MCF 10A (cell line): ENCODE results near the gene SHC3. TPM values are rescaled to one million over a fixed set of nuclear protein-coding genes. Genes with fewer than 3 reads are reported as not detected.

Experiments
- BruUV-seq: library from RNA; stranded (reverse); fragments of 400-500 nt; replicated peaks from 2 replicates; lab custom pipeline; 2021; lab: Mats Ljungman, UMichigan
- CTCF ChIA-PET: fragments of 300-600 bp; sonication (Branson Sonifier 250); formaldehyde crosslinking; extraction: SDS; loops from one replicate; lab custom pipeline; 2021; ENCODE audit warnings: antibody characterized with exemption, inconsistent platforms; lab: Yijun Ruan, JAX
- POLR2A ChIA-PET: fragments of 300-600, 350-650 bp; sonication (Branson Sonifier 250); formaldehyde crosslinking; extraction: SDS; loops from one replicate; lab custom pipeline; 2020; ENCODE audit warnings: antibody characterized with exemption, inconsistent platforms; lab: Yijun Ruan, JAX
- DNase-seq: peaks from one replicate; pipeline ENCODE4 v3.0.0-alpha.2; 2018; ENCODE audit not compliant: unreplicated experiment
- H3K27ac Mint-ChIP-seq: one replicate; pipeline ENCODE4 v1.8.0; 2022; ENCODE audit warnings: mild to moderate bottlenecking, low read depth, mixed read lengths; ENCODE audit not compliant: unreplicated experiment
- H3K27me3 Mint-ChIP-seq: one replicate; pipeline ENCODE4 v1.8.0; 2022; ENCODE audit warnings: mixed read lengths; ENCODE audit not compliant: insufficient read depth, unreplicated experiment
- H3K36me3 Mint-ChIP-seq: one replicate; pipeline ENCODE4 v1.8.0; 2022; ENCODE audit warnings: mild to moderate bottlenecking, moderate library complexity, mixed read lengths; ENCODE audit not compliant: insufficient read depth, unreplicated experiment
- H3K4me1 Mint-ChIP-seq: one replicate; pipeline ENCODE4 v1.8.0; 2022; ENCODE audit warnings: mixed read lengths; ENCODE audit not compliant: insufficient read depth, unreplicated experiment
- H3K4me3 Mint-ChIP-seq: one replicate; pipeline ENCODE4 v1.8.0; 2022; ENCODE audit warnings: mild to moderate bottlenecking, moderate library complexity, mixed read lengths; ENCODE audit not compliant: unreplicated experiment
- H3K9me3 Mint-ChIP-seq: one replicate; pipeline ENCODE4 v1.8.0; 2022; ENCODE audit warnings: mixed read lengths; ENCODE audit not compliant: unreplicated experiment
- intact Hi-C: fragments of 100-400 bp; cut with micrococcal nuclease; formaldehyde crosslinking; loops from 2 replicates; pipeline ENCODE4 v1.14.1; 2022
- total RNA-seq: library from RNA; stranded (reverse); gene quantifications from 2 replicates; pipeline ENCODE4 v1.2.3, GENCODE V29; 2022
- TF ChIP-seq, protein P1 (sequence below): fragments of 200-600 bp; IDR thresholded peaks from one replicate; pipeline ENCODE4 v1.8.0; 2022; ENCODE audit warnings: antibody characterized with exemption, mild to moderate bottlenecking; ENCODE audit not compliant: unreplicated experiment

SHC3 gene
- total RNA-seq, 1 experiment from 2014 or later, result 0.02 TPM

DNA sequence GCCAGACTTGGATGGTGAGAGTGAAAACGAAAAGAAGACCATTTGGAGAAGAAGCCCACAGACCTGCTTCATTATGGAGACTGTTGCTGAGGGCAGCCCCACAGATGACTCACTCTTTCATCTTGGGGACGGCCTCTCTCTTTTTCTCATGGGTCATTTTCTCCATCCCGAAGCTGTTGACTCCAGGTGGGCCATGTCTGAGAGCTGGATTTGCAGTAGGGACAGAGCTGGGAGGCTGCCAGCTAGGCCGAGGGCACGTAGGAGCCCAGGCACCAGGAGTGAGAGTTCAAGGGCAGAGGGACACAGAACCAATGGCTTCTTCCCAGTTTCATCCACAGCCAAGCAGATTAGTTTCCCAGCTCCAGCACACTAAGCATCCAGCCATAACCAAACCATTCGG, 95.0 kb downstream of the SHC3 start:
- TF ChIP-seq, protein P1, sequence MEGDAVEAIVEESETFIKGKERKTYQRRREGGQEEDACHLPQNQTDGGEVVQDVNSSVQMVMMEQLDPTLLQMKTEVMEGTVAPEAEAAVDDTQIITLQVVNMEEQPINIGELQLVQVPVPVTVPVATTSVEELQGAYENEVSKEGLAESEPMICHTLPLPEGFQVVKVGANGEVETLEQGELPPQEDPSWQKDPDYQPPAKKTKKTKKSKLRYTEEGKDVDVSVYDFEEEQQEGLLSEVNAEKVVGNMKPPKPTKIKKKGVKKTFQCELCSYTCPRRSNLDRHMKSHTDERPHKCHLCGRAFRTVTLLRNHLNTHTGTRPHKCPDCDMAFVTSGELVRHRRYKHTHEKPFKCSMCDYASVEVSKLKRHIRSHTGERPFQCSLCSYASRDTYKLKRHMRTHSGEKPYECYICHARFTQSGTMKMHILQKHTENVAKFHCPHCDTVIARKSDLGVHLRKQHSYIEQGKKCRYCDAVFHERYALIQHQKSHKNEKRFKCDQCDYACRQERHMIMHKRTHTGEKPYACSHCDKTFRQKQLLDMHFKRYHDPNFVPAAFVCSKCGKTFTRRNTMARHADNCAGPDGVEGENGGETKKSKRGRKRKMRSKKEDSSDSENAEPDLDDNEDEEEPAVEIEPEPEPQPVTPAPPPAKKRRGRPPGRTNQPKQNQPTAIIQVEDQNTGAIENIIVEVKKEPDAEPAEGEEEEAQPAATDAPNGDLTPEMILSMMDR, result no peak
- CTCF ChIA-PET, result interaction anchor here (0.6 kb wide), 1 partner anchor 423 kb away, joined by 3 read pairs; no protein-coding TSS in a partner anchor
- no TSS peak for BruUV-seq
- no peak overlapping the region for H3K27ac Mint-ChIP-seq
- POLR2A ChIA-PET, result no interaction called here
- no peak for DNase-seq
- no peaks in the 10 kb centered on the region for H3K36me3 Mint-ChIP-seq
- peaks cover 18% of the 10 kb centered on the region for H3K27me3 Mint-ChIP-seq
- intact Hi-C loops, result no loop called here
- H3K9me3 Mint-ChIP-seq, result peaks cover 19% of the 10 kb centered on the region
- no peak overlapping the region for H3K4me3 Mint-ChIP-seq
- H3K4me1 Mint-ChIP-seq, result no peaks in the 10 kb centered on the region

DNA sequence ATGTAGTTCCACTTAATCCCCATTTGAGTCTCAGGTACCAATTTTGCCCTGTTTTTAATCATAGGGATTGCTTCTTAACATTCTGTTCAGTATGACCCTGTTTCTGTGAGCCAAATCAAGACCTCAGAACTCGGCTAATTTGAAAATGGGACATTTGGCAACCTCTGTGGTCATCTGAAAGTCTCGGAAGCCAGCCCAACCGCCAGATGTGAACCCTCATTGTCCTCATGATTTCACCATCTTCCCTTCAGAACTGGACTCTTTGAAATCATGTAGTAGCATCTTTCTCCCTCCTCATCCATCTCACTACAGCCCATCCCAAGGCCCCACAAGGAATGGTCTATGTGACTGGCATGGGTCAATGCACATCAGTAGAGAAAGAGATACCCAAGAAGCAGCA, 98.4 kb downstream of the SHC3 start:
- Mint-ChIP-seq H3K9me3 (peaks cover 11% of the 10 kb centered on the region), H3K36me3 (peaks cover 5% of the 10 kb centered on the region), H3K4me3 (no peak overlapping the region), H3K4me1 (no peaks in the 10 kb centered on the region), H3K27me3 (peaks cover 7% of the 10 kb centered on the region), H3K27ac (no peak overlapping the region)
- ChIA-PET POLR2A (no interaction called here), CTCF (interaction anchor here (0.6 kb wide), 1 partner anchor 486 kb away, joined by 4 read pairs; no protein-coding TSS in a partner anchor)
- DNase-seq, result no peak
- BruUV-seq, result no TSS peak
- intact Hi-C loops, result no loop called here
- TF ChIP-seq, protein P1, result no peak

DNA sequence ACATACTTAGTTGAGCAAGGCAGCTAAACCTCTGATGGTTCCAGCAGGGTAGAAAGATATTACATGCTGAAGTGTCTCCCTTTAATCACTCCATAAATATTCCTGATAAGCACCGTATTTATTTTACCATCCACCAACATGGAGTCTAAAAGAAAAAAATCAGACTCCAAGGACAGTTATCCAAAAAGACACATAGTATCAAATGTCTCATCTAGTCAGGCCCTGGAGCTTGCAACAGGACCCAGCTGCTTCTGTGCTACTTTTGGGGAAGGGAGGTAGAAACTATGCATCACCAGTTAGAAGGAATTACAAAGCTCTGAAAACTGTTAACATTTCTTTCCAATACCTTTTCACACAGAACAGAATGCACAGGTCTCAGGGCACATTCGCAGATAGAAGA, 99.2 kb downstream of the SHC3 start:
- Mint-ChIP-seq H3K4me1 (no peaks in the 10 kb centered on the region), H3K9me3 (peaks cover 11% of the 10 kb centered on the region), H3K27ac (no peak overlapping the region), H3K36me3 (peaks cover 5% of the 10 kb centered on the region), H3K27me3 (no peaks in the 10 kb centered on the region), H3K4me3 (no peak overlapping the region)
- ChIA-PET POLR2A (no interaction called here), CTCF (interaction anchor here (0.6 to 1.0 kb wide), 3 partner anchors 10 to 485 kb away, joined by 3 to 4 read pairs (median 3); no protein-coding TSS in a partner anchor)
- intact Hi-C loops, result no loop called here
- TF ChIP-seq, protein P1, result no peak
- DNase-seq, result no peak
- no TSS peak for BruUV-seq

DNA sequence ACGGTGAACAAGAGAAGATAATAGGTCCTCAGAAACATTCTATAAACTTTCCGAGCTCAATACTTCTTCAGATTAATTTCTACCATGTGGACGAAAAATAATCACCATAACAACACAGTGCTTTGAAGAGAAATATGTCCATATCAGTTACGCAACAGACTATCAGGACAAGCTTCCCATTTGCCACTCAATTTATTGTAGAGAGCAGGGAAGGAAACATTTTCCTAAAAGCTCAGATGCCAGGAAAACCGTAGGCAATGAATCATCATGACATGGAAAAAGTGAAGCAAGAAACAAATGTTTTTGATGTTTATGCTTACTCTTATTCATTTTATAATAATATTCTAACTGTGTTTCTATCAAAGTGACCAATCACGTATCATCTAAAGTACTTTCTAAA, 99.8 kb downstream of the SHC3 start:
- DNase-seq, result peak; percentile 52
- peaks cover 11% of the 10 kb centered on the region for H3K9me3 Mint-ChIP-seq
- POLR2A ChIA-PET, result no interaction called here
- no peak overlapping the region for H3K4me3 Mint-ChIP-seq
- intact Hi-C loops, result no loop called here
- H3K27me3 Mint-ChIP-seq, result no peaks in the 10 kb centered on the region
- no peaks in the 10 kb centered on the region for H3K4me1 Mint-ChIP-seq
- no TSS peak for BruUV-seq
- TF ChIP-seq, protein P1, result no peak
- H3K27ac Mint-ChIP-seq, result no peak overlapping the region
- H3K36me3 Mint-ChIP-seq, result peaks cover 5% of the 10 kb centered on the region
- CTCF ChIA-PET, result interaction anchor here (0.5 to 1.0 kb wide), 4 partner anchors 10 to 976 kb away, joined by 3 to 6 read pairs (median 3); no protein-coding TSS in a partner anchor
